Activated naive CD4-positive, alpha-beta T cell (primary cell): ENCODE data around the gene SLC48A1.
"Not testable (repeated sequence)": the region's sequence is repeated elsewhere in the genome, so short reads cannot be mapped to it uniquely, and the experiment has no call there.

Experiments
- DNase-seq, 4 experiments: peaks; one replicate each; lab custom pipeline; 2025; lab: John Stamatoyannopoulos, UW

SLC48A1 gene

GRCh38 chr12:47811581-47812484 lies 38.8 kb downstream of the SLC48A1 start:
- no peak for DNase-seq

GRCh38 chr12:47812797-47813510 lies 39.9 kb downstream of the SLC48A1 start:
- peak; percentile 78 to 93 (median 86) for DNase-seq

GRCh38 chr12:47813511-47814196 lies 40.6 kb downstream of the SLC48A1 start:
- no peak for DNase-seq

GRCh38 chr12:47814539-47815170 lies 41.6 kb downstream of the SLC48A1 start:
- no peak for DNase-seq

GRCh38 chr12:47815447-47815846 lies 42.4 kb downstream of the SLC48A1 start:
- not testable (repeated sequence) for DNase-seq

GRCh38 chr12:47816403-47817271 lies 43.6 kb downstream of the SLC48A1 start:
- no peak for DNase-seq

GRCh38 chr12:47817272-47818006 lies 44.4 kb downstream of the SLC48A1 start:
- no peak for DNase-seq

GRCh38 chr12:47818007-47818376 lies 45.0 kb downstream of the SLC48A1 start:
- DNase-seq = no peak

GRCh38 chr12:47818467-47819137 lies 45.6 kb downstream of the SLC48A1 start:
- DNase-seq = peak in 1 of 4 experiments; percentile 43

- DNase-seq = peak in 1 of 4 experiments; percentile 43
Measured at GRCh38 chr12:47819138-47819895, 46.3 kb downstream of the SLC48A1 start.

GRCh38 chr12:47819896-47820630 lies 47.0 kb downstream of the SLC48A1 start, which contains the start of gene HDAC7:
Gene HDAC7, minus strand, starts transcription at chr12:47819903. Its CDS starts 118 bp downstream, at chr12:47819785.
- peak in 3 of 4 experiments; percentile 50 to 72 (median 63) for DNase-seq

- DNase-seq = no peak
Measured at GRCh38 chr12:47820631-47821345, 47.8 kb downstream of the SLC48A1 start.

GRCh38 chr12:47821346-47821706 lies 48.3 kb downstream of the SLC48A1 start:
- no peak for DNase-seq

GRCh38 chr12:47822401-47822800 lies 49.4 kb downstream of the SLC48A1 start:
- no peak for DNase-seq

- DNase-seq = no peak
Measured at GRCh38 chr12:47822863-47823262, 49.8 kb downstream of the SLC48A1 start.

GRCh38 chr12:47823422-47824086 lies 50.5 kb downstream of the SLC48A1 start:
- DNase-seq = no peak

- DNase-seq = no peak
Measured at GRCh38 chr12:47824198-47824597, 51.2 kb downstream of the SLC48A1 start.
